NOMO-1 treated with dmso at 0.1 percent for 144 hours (cell line): Measurements from ENCODE around the gene GHITM.
"Not testable (repeated sequence)": the region's sequence is repeated elsewhere in the genome, so short reads cannot be mapped to it uniquely, and the experiment has no call there.

Source experiments
- DNase-seq: peaks from one replicate; lab custom pipeline; 2025; ENCODE audit not compliant: unreplicated experiment; lab: John Stamatoyannopoulos, UW

GHITM gene

DNA sequence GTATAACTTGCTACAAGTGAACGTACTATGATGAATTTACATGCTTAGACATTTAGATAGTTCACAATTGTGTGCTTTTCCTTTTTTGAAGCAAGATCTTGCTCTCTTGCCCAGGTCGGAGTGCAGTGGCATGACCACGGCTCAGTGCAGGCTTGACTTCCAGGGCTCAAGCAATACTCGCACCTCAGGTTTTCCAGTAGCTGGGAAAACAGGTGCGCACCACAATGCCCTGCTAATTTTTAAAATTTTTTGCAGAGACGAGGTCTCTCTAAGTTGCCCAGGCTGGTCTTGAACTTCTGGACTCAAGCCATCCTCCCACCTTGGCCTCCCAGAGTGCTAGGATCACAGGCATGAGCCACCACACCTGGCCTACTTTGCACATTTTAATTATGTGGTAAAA, 36.1 kb downstream of the GHITM start:
- DNase-seq: no peak

DNA sequence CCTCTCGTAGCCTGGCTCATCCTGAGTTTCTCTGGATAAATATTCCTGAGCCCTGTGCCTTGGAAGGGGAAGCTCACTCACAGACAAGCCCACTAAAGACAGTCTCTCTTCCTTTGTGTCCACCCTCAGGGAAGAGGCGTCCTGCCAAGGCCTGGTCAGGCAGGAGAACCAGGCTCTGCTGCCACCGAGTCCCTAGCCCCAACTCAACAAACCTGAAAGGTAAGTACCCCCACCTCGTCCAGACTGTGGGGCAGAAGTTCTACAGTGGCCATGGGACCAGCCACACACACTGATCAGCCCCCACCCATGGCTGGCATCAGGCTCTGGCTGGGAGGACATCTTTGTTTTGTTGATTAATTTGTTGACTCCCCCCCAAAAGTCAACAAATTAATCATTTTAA, 37.0 kb downstream of the GHITM start:
- DNase-seq: no peak

DNA sequence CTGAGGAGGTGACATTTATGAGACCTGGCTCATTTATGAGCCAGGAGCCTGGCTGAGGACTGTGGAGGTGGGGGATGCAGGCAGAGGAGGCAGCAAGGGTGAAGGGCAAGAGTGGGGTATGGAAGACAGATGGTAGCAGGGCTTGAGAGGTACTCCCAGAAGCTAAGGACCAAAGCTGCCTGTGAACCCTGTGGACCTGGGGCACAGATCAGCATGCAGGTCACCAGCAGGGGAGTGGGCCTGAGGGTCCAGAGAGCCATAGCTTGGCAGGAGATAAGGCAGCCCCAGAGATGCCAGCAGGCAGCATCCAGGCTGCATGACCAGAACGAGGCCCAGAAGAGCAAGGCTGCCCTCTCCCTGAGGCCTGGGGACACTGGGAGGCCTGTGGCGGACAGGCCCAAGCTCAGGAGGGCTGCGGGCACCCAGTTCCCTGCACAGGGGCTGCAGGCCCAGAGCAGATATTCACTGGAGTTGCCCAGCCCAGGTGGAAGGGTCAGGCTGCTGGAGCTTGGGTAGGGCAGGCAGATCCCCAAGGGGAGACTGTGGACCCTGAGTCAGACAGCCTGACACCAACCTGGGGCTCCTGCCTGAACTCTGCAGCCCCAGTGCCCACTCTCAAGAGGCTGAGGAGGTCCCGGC, 37.6 kb downstream of the GHITM start:
- DNase-seq: no peak

DNA sequence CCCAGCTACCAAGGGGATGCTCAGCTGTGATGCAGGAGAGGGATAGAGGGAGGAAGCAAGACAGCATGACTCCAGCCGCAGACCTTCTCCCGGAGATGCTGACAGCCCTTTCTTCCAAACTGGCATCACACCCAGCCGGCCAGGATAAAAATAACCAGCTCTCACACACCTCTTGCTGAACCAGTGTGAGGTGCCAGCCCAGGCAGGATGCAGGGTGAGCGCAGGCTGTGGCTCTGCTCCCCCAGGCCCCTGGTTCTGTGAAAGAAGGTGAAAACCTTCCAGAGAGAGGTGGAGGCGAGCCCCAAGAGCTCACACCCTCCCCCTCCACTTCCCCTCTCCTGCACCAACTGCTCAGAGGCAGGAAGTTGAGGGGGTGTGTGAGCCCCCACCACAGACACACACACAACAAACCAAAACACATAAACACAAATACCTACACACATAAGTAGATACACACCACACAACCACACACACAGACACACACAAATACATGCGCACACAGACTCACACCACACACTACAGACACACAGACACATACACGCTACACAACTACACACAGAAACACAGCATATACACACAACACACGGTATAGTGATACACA, 38.3 kb downstream of the GHITM start:
- DNase-seq: peak; percentile 29

DNA sequence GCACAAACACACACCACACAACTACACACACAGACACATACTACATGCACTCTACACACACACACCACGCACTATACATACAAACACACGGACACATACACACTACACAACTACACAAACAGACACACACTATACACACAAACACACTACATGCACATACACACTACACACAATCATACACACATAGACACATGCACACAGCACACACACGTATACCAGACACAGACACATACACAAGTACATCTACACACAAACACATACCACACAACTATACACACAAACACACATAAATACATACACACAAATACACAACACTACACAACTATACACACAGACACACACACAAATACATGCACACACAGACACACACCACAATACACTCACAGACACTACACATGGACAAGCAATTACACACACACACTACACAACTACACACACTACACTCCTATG, 38.9 kb downstream of the GHITM start:
- no peak for DNase-seq

DNA sequence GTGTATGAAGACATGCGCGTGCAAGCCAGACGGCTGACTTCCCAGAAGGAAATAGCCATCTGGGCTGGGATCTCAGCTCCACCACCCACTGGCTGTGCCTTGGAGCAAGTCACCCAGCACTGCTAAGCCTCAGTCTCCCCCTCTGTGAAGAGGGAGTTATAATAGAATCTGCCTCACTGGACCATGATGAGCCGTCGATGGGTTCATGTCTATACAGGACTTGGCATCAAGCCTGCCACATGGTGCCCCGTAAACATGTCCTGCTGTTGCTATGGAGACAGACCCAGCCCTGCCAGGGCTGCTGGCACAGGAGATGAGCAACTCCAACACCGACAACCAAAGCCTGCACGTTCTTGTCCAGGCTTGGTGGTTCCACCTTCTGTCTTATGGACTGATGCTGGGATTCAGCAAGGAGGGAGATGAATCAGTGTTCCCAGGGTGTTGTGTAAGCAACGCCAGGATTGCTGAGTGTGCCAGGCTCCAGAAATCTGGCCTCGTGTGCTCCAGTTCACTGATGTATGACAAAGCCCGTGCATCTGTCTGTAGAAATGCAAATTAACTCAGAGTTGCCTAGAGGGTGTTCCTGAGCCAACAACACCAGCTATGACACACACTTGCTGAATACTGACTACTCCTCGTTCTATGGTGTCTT, 39.9 kb downstream of the GHITM start:
- DNase-seq: no peak

DNA sequence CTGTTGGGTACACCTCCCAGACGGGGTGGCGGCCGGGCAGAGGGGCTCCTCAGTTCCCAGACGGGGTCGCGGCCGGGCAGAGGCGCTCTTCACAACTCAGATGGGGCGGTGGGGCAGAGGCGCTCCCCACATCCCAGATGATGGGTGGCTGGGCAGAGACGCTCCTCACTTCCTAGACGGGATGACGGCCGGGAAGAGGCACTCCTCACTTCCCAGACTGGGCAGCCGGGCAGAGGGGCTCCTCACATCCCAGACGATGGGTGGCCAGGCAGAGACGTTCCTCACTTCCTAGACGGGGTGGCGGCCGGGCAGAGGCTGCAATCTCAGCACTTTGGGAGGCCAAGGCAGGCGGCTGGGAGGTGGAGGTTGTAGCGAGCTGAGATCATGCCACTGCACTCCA, 41.1 kb downstream of the GHITM start:
- not testable (repeated sequence) for DNase-seq

DNA sequence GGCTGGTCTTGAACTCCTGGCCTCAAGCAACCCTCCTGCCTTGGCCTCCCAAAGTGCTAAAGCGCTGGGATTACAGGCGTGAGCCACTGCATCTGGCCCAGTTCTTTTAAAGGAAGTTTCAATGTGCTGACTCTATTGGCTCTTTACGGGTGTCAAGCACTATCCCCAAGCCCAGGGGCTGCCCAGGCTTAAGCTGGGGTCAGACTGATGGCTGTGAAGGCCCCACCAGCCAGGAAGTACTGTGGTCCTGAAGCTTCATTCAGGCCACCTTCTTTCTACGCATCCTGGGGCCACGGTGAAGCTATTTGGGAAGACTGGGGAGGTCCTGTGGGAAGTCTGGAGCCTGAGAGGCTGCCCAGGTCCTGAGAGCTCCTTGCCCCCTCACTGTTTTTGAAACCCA, 42.3 kb downstream of the GHITM start:
- no peak for DNase-seq

DNA sequence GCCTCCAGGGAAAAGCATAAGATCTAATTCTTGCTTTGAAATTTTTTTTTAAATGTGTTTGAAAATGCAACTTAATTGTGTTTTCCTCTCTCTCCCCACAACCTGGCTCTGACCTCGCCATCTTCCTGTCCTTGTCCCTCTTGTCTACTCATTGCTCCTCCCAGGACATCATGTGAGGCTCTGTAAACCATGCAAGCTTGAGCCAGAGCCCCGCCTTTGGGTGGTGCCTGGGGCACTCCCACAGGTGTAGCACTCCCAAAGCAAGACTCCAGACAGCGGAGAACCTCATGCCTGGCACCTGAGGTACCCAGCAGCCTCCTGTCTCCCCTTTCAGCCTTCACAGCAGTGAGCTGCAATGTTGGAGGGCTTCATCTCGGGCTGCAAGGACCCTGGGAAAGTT, 45.2 kb downstream of the GHITM start:
- no peak for DNase-seq

DNA sequence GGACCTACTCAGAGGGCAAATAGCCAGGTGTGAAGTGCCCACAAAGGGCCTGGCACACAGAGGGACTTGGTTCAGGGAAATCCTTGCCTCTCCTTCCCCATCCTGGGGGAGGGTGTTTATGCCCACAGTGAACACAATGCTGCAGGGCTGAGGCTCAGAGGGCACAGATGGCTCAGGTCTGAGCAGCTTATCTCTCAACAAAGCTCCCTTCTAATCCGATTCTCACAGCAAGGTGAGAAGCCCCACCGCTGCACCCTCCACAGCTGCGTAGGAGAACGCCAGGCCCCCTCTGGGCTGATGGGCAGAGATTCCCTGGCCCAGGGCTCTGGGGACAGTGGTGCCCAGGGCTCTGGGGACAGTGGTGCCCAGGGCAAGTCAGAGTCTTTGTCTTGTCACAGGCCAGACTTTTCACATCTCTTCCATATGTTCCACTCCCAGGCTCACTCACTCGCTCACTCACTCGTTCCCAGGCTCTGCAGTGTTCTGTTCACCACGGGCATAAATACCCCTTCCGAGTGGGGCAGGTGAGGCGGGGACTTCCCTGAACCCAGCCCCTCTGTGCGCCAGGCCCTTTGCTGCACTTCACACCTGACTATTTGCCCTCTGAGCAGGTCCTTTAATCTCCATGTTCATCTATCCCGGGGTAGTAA, 46.3 kb downstream of the GHITM start:
- no peak for DNase-seq

DNA sequence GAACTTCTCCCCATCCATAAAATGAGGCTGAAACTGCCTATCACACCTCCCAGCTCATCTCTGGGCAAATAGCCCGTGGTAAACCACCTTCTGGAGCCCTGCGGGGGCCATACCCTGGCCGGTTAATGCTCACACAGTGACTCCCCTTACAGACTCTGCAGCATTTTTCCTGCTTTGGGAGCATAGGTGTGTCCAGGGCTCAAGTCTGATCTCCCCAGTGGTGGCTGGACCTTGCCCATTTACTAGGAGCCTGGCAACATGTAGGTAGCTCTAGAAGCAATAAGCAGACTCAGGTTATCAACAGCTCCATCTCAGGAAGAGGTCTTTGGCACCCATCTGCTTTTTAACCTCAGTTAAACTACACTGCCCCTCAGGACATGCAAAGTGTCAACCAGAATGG, 49.5 kb downstream of the GHITM start:
- no peak for DNase-seq

DNA sequence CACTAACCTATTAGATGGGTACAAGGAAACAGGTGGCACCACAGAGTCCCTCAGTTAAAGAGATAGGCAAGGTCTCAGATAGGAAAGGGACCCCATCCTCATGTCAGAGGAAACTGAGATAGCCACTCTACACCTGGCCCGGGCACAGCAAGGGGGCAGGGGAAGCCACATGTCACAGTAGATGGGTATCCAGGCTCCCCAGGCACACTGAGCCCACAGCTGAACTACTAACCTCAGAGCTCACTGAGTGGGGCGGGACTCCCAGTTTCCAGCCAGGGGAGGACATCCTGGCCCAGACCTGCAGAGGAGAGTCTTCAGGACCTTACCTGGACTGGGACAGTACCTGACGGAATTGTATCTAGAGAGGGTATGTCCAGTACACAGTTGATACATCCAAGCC, 51.3 kb downstream of the GHITM start:
- no peak for DNase-seq

DNA sequence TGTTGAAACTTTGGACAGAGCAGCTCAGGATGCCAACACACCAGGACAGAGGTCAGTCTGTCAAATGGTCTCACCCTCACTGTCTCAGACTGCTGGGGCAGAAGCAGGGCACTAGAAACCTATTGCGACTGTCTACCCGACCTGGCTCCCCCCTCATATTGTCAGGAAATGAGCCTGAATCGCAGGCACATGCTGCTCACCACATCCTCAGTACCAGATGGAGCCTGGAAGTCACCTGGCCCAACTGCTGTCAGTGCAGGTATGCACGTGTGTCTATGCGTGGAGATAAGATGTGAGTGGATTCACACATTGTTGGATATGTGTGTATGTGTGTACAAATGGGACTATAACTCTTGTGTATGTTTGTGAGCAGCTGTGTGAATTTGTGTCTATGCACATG, 51.8 kb downstream of the GHITM start:
- DNase-seq: no peak

DNA sequence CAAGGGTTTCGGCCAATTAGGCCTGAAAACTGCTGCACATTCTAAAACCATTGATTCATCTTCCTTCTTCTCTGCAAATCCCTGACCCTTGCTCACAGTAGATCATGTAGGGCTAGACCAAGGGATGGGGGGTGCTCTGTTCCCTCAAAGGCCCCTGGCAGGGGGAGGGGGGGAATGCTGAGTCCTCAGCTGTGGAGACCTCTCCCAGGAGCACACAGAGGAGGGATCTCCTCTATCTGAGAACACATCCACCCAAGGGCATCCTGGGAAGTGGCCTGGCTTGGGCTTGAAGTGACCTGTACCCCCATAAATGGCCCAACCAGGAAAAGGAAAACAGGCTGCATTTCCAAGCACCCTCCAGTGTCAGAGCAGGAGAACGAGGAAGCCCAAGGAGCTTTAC, 54.0 kb downstream of the GHITM start:
- DNase-seq: no peak

DNA sequence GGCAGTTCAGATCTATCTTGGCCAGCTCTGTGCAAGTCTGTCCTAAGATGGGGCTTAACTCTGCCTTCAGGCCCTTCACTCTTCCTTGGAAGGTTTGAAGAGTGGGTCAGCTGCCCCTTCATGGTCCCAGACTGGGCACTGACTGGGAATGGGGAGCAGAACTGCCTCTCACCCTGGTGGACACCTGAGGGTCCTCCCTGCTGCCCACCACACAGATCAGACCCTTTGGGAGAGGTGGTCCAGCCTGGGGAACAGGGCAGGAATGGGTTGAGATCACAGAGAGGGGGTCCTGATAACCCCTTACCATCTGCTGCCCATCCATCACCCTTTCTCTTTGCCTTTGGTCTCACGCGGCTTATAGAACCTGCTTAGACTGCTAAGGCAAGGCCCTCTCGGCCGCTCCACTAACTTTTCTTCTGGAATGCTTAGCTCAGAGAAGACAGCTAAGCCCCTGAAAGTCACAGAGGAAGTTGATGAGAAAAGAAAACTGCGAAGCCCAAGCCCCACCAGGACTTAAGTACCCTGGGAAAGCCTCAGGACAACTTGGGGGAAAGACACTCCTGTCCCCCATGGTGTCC, 54.6 kb downstream of the GHITM start:
- no peak for DNase-seq

DNA sequence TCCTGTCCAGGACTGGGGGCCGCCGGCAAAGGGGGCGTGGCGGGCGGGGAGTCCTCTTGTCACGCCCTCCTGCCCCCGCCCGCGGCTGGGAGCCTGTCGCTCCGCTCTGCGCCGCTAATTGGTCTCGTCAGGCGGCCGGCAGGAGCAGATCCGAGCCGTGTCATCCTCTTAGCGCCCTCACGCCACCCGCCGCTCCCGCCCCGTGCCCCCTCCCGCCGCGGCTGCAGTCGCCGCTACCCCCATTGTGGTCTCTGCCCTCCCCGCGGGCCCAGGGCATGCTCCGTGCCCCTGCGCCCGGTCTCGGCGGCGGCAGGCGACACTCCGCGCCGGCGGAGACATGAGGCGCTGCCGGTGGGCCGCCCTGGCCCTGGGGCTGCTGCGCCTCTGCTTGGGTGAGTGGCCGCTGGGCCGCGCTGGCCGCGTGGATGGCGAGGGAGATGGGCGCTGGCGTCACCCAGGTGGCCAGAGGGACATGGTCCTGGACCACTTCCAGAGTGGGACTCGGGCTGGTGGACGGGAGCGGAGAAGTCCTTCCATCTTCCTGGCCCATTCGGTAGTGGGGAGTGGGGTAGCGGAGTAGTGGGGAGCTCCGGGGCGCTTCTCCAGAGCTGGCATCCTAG, 55.2 kb downstream of the GHITM start, which contains the start of gene CDHR1:
CDHR1 (plus strand) TSS at position 114 of the 620 bp plus-strand sequence; CDS start at position 338, 224 bp downstream.
- DNase-seq: peak; percentile 67

DNA sequence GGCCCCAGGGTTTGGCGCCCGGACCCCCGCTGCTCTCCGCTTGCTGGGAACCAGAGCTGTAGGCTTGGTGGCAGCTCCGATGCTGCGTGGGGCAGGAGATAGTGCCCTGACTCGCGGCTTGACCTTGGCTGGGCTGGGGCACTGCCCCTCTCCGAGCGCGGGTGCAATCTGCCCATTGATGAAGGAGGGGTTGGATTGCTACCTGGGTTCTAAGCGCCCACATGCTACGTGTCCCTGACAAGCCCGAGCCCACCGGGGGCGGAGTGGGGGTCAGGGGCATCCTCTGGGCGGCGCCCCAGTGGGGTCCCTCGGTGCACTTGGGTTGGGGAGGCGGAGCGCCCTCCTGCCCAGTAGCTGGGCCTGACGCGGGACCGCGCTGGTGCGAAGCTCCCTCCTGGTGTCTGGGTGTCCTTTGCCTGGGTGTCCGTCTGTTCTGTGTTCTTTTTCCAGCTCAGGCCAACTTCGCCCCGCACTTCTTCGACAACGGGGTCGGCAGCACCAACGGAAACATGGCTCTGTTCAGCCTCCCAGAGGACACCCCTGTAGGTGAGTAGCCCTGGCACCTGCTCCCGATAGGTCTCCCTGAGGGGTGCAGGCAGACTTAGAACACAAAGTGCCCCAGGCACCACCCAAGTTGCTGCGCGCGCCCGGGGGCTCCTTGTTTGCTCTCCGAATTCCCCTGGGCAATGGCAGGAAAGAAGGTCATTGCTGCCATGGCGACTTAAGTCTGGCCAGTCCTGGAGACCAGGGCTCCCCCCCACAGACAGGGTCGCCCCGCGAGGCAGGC, 55.9 kb downstream of the GHITM start:
- DNase-seq: no peak

DNA sequence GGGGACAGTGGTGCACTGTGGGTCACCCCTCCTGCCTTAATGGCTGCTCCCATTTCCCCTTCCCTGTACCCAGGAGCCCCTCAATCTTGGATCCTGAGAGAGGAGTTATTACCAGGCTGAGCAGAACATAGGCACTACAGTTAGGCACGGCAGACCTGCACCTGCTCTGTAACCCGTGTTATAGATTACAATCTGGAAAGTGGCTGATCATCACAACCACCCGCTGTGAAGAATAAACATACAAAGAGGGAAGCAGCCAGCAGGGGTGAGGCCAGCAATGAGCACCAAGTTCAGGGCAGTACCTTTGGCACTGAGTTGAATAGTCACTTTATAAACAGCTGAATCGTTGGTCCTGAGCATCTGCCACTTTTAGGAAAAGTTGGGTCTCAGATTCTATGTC, 56.8 kb downstream of the GHITM start:
- no peak for DNase-seq

DNA sequence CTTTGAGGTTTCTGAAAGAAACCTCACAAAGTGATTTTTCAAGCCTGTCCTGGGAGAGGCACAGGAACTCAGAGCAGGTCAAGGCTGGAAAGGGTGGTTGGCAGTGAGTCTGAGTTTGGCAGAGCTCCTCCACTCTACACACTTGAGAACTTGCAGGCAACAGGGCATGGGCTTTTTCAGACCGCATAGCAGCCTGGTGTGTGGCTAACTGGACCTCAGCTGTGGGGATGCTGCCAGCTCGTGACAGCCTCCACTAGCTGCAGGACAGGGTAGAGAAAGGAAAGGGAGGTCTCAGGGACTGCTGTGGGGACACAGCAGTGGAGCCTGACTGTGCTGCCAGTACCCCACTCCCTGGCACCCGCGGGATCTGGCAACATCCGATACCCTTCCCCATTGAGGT, 57.6 kb downstream of the GHITM start:
- no peak for DNase-seq

DNA sequence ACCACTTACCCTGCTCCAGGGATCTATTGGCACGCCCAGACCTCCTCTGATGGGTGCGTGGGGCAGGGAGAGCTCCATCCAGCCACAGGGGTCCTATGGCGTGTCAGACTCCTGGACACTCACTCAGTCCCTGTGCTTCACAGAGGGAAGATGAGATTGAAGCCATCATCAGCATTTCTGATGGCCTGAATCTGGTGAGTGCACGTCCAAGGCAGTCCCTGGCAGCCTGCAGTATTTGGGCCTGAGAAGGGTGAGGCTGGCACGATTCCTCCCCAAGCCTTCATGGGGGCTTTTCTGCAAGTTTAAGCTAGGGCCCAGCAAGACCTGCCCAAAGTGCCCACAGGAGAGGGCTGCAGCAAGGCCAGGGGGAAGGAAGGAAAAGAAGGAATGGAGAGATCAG, 58.3 kb downstream of the GHITM start:
- DNase-seq: no peak
